ENCODE measurements around the gene CYP4F11.
"Not testable (repeated sequence)": the region's sequence is repeated elsewhere in the genome, so short reads cannot be mapped to it uniquely, and the experiment has no call there.

Gene CYP4F11

DNA sequence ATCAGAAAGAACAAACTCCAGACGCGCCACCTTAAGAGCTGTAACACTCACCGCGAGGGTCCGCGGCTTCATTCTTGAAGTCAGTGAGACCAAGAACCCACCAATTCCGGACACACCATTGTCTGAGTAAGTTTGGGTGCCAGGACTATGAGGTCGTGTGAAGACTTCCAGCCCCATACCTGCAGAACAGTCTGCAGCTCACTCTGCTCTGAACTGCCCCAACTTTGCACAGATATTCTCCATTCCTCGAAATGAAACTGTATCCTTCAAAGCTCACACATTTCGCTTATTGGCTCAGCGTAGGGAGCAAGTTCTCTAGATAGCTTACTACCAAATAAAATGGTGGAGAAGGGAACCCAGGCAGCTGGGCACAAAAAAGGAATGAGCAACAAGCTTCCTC is 33.8 kb downstream of the CYP4F11 start:
- peaks cover 10% of the 10 kb centered on the region for H3K9me3 Mint-ChIP-seq
- H3K27me3 Mint-ChIP-seq: peaks cover 58% of the 10 kb centered on the region
- ATAC-seq: no peak
- H3K36me3 Mint-ChIP-seq: no peaks in the 10 kb centered on the region
- no peaks in the 10 kb centered on the region for H3K4me1 Mint-ChIP-seq
- no peak overlapping the region for H3K27ac Mint-ChIP-seq
- no peak overlapping the region for H3K4me3 Mint-ChIP-seq

DNA sequence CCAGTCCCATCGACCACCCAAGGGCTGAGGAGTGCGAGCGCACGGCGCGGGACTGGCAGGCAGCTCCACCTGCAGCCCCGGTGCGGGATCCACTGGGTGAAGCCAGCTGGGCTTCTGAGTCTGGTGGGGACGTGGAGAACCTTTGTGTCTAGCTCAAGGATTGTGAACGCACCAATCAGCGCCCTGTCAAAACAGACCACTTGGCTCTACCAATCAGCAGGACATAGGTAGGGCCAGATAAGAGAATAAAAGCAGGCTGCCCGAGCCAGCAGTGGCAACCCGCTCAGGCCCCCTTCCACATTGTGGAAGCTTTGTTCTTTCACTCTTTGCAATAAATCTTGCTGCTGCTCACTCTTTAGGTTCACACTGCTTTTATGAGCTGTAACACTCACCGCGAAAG is 34.3 kb downstream of the CYP4F11 start:
- H3K27ac Mint-ChIP-seq, H3K4me1 Mint-ChIP-seq, H3K36me3 Mint-ChIP-seq, H3K9me3 Mint-ChIP-seq, H3K4me3 Mint-ChIP-seq, ATAC-seq: not testable (repeated sequence)
- peaks cover 58% of the 10 kb centered on the region for H3K27me3 Mint-ChIP-seq

GRCh38 chr19:15899561-15899960 is 34.8 kb downstream of the CYP4F11 start:
- not testable (repeated sequence) for H3K4me1 Mint-ChIP-seq, H3K9me3 Mint-ChIP-seq, ATAC-seq, H3K4me3 Mint-ChIP-seq, H3K27ac Mint-ChIP-seq, H3K36me3 Mint-ChIP-seq
- peaks cover 58% of the 10 kb centered on the region for H3K27me3 Mint-ChIP-seq

DNA sequence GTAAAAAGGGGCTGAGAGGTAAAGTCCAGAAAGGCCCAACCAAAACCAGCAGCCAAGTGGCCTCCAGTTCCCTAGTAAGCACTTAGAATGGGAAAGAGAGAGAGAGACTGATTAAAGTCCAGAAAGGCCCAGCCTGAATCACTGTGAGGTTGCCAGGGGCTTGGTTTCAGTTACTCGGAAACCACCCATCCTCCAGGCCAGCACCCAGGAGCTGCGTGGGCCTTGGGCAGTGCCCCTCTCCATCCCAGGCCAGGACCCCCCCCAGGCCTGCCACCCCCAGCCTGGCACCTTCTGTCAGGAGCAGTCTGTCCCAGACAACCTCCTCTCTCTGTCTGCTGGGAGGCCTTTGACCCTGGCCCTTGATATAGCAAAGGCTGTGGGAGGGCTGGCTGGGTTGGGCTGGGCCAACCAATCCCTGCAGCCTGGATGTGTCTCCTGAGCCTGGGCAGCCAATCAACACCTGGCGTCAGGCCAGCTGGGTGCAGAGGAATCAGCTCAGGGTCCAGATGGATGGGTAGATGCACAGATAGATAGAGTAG is 36.5 kb downstream of the CYP4F11 start, which contains the start of gene CYP4F2:
Gene CYP4F2 (minus strand): TSS at position 337 of the 539 bp plus-strand sequence. CDS start 463 bp downstream, outside the sequence.
- Mint-ChIP-seq H3K36me3 (no peaks in the 10 kb centered on the region), H3K27me3 (peaks cover 54% of the 10 kb centered on the region), H3K4me1 (no peaks in the 10 kb centered on the region), H3K9me3 (peaks cover 5% of the 10 kb centered on the region), H3K27ac (no peak within 1 kb of the TSS), H3K4me3 (no peak within 1 kb of the TSS)
- ATAC-seq: no peak

DNA sequence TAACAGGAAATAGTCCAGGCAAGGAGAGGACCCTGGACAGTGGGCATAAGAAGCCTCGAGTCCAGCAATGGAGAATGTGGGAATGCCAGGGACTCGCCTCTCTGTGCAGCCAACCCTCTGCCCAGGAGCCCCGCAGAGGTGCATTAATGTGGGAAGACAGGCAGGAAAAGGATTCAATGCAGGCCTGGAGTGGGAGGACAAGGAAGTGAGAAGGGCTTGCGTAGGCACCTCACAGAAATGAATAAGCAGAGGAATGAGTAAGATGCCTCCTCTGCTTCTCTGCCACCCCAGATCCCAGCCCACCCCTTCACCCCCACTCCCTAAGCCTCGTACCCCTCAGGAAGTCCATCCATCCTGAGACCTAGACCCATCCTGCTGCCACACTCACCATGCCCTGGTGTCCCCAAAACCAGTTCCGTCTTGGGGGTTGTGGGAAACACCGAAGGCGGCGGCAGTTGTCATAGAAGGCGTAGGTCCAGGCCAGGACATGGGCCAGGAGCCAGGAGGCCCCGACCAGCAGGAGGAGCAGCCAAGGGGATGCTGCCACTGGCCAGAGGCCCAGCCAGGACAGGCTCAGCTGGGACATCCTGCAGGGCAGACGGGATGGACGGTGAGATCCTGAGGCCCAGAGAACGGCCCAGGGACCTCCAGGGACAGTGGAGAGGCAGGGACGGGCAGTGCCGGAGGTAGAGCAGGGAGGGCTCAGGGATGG is 37.1 kb downstream of the CYP4F11 start:
- Mint-ChIP-seq H3K36me3 (no peaks in the 10 kb centered on the region), H3K9me3 (peaks cover 5% of the 10 kb centered on the region), H3K27me3 (peaks cover 49% of the 10 kb centered on the region), H3K4me3 (no peak overlapping the region), H3K27ac (no peak overlapping the region), H3K4me1 (no peaks in the 10 kb centered on the region)
- ATAC-seq: no peak

GRCh38 chr19:15895876-15896430 is 38.4 kb downstream of the CYP4F11 start:
- Mint-ChIP-seq H3K27me3 (peaks cover 39% of the 10 kb centered on the region), H3K27ac (no peak overlapping the region), H3K4me1 (no peaks in the 10 kb centered on the region), H3K36me3 (no peaks in the 10 kb centered on the region), H3K9me3 (peaks cover 5% of the 10 kb centered on the region), H3K4me3 (no peak overlapping the region)
- no peak for ATAC-seq

DNA sequence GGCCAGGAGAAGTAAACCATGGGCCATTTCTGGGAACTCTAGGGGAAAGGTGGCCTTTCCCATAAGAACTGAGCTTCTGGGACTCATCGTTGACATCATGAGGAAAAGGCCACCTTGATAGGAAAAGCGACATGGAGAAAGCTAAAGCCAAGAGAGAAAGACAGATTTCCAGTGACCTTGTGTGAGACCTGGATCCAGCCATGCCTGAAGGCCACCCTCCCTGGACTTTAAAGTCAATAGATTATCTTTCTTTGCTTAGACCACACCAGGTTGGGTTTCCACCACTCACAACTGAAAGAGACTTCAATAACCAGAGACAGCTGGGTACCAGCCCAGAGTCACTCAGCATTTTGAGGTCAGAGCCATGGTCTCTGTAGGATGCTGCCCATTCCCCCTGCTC is 40.0 kb downstream of the CYP4F11 start:
- no peaks in the 10 kb centered on the region for H3K4me1 Mint-ChIP-seq
- H3K27me3 Mint-ChIP-seq: peaks cover 37% of the 10 kb centered on the region
- H3K9me3 Mint-ChIP-seq: peaks cover 5% of the 10 kb centered on the region
- no peak overlapping the region for H3K27ac Mint-ChIP-seq
- H3K36me3 Mint-ChIP-seq: no peaks in the 10 kb centered on the region
- H3K4me3 Mint-ChIP-seq: no peak overlapping the region
- ATAC-seq: no peak

- H3K4me1 Mint-ChIP-seq: no peaks in the 10 kb centered on the region
- peaks cover 37% of the 10 kb centered on the region for H3K27me3 Mint-ChIP-seq
- peaks cover 5% of the 10 kb centered on the region for H3K9me3 Mint-ChIP-seq
- ATAC-seq: no peak
- H3K4me3 Mint-ChIP-seq: no peak overlapping the region
- no peak overlapping the region for H3K27ac Mint-ChIP-seq
- H3K36me3 Mint-ChIP-seq: no peaks in the 10 kb centered on the region
These were observed 40.9 kb downstream of the CYP4F11 start for GRCh38 chr19:15893477-15893876.

DNA sequence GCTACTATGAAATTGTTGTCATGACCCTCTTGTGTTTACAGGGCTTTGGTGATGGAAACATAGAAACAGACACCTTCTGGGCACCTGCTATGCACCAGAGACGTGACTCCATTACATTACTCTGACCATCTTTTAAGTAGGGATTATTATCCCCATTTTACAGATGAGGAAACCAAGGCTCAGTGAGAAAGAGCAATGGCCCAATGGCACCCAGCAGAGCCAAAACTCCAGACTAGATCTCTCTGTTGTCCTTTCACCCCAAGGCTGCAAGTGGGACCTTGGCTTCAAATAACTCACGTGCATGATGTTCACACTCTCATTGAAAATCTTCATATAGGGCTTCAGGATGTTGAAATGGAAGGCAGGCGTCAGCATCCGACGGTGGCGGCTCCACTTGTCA is 42.3 kb downstream of the CYP4F11 start:
- ATAC-seq: no peak
- H3K4me3 Mint-ChIP-seq: no peak overlapping the region
- H3K9me3 Mint-ChIP-seq: peaks cover 5% of the 10 kb centered on the region
- no peaks in the 10 kb centered on the region for H3K36me3 Mint-ChIP-seq
- no peak overlapping the region for H3K27ac Mint-ChIP-seq
- peaks cover 26% of the 10 kb centered on the region for H3K27me3 Mint-ChIP-seq
- no peaks in the 10 kb centered on the region for H3K4me1 Mint-ChIP-seq

DNA sequence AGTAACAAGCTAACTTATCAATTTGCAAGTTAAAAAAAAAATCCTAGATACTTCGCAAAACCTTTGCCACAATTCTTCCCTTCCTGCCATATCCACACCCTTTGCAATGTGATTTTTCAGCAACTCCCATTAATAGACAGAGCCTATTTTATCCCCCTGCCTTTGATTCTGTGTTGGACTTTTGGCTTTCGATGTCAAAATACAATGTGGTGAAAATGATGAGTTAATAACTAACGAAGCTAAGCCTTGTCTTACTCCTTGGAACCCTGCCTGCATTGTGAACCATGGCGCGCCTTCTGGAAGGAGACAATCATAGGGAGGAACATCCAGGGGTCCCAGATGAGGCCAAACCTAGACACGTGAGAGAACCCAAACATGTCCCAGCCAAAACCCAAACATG is 42.9 kb downstream of the CYP4F11 start:
- ATAC-seq: no peak
- H3K4me3 Mint-ChIP-seq: no peak overlapping the region
- H3K36me3 Mint-ChIP-seq: no peaks in the 10 kb centered on the region

GRCh38 chr19:15889339-15889738 is 45.0 kb downstream of the CYP4F11 start:
- not testable (repeated sequence) for H3K27ac Mint-ChIP-seq, H3K4me3 Mint-ChIP-seq, ATAC-seq

More for the DNA sequence above, 42.9 kb downstream of the CYP4F11 start:
- peaks cover 5% of the 10 kb centered on the region for H3K9me3 Mint-ChIP-seq
- H3K4me1 Mint-ChIP-seq: no peaks in the 10 kb centered on the region
- peaks cover 20% of the 10 kb centered on the region for H3K27me3 Mint-ChIP-seq
- no peak overlapping the region for H3K27ac Mint-ChIP-seq

GRCh38 chr19:15885919-15886318 is 48.4 kb downstream of the CYP4F11 start:
- Mint-ChIP-seq H3K27me3 (peaks cover 22% of the 10 kb centered on the region), H3K4me1 (no peaks in the 10 kb centered on the region), H3K27ac (no peak overlapping the region), H3K36me3 (no peaks in the 10 kb centered on the region), H3K9me3 (peaks cover under 1% of the 10 kb centered on the region), H3K4me3 (no peak overlapping the region)
- ATAC-seq: no peak

More at GRCh38 chr19:15889339-15889738, 45.0 kb downstream of the CYP4F11 start:
- H3K27me3 Mint-ChIP-seq, H3K36me3 Mint-ChIP-seq, H3K4me1 Mint-ChIP-seq, H3K9me3 Mint-ChIP-seq: not testable (repeated sequence)

DNA sequence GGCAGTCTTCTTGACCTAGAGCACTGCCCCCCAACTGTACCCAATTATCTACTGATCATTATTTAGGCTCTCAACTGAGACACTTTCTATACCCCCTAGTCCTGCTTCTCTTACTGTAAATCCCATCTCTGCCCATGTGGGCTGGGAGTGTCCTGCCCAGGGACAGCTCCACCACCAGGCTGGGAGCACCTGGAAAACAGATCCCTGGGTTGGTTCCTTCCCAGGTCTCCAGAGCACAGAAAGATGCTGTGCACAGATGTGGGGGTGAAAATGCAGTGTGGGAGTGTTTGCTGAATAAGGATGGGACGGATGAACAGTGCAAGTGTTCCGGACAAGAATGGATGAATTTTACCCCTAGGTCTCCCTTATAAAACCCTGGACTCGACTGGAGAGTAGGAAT is 49.2 kb downstream of the CYP4F11 start:
- Mint-ChIP-seq H3K4me3 (no peak overlapping the region), H3K4me1 (no peaks in the 10 kb centered on the region), H3K9me3 (peaks cover 2% of the 10 kb centered on the region), H3K27me3 (peaks cover 27% of the 10 kb centered on the region), H3K27ac (no peak overlapping the region), H3K36me3 (no peaks in the 10 kb centered on the region)
- ATAC-seq: no peak

DNA sequence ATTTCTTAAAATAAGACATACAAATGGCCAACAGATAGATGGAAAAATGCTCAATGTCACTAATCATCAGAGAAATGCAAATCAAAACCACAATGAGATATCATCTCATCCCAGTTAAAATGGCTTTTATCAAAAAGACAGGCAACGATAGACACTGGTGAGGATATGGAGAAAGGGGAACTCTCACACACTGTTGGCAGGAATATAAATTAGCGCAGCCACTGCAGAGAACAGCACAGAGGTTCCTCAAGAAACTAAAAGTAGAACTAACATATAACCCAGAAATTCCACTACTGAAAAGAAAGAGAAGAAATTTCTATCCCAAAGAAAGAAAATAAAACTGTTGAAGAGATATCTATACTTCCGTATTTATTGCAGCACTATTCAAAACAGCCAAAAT is 51.0 kb downstream of the CYP4F11 start:
- not testable (repeated sequence) for H3K4me3 Mint-ChIP-seq, H3K27ac Mint-ChIP-seq, ATAC-seq, H3K36me3 Mint-ChIP-seq, H3K4me1 Mint-ChIP-seq, H3K9me3 Mint-ChIP-seq
- peaks cover 42% of the 10 kb centered on the region for H3K27me3 Mint-ChIP-seq

DNA sequence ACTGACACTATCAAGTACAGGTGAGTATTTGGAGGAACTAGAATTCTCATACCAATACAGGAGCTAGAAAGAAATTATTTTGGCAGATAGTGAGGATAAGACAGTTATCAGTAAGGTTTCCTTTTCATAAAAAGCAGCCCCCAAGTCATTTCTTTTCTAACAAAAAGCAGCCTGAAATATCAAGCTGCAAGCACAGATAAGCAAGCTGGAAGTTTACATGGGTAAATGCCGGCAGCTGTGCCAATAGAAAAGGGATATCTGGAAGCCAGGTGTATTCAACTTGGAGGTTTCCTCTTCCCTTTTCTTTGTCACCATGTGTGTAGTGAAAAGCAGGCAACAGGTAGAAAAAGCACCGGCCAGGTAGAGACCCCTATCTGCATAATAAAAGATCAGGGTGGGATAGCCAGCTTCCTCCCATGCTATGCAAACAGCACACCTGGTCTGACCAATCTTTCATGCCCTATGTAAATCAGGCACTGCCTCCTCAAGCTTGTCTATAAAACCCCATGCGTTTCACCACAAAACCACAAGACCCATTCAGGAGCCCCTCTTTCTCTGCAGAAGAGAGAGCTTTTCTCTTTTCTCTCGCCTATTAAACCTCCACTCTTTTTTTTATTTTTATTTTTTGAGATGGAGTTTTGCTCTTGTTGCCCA is 59.4 kb downstream of the CYP4F11 start:
- peaks cover 62% of the 10 kb centered on the region for H3K27me3 Mint-ChIP-seq
- no peaks in the 10 kb centered on the region for H3K36me3 Mint-ChIP-seq
- peaks cover 13% of the 10 kb centered on the region for H3K4me1 Mint-ChIP-seq
- H3K9me3 Mint-ChIP-seq: peaks cover 10% of the 10 kb centered on the region
- ATAC-seq: no peak
- H3K27ac Mint-ChIP-seq: no peak overlapping the region
- no peak overlapping the region for H3K4me3 Mint-ChIP-seq
